Esophagus squamous epithelium (tissue), 5 donors: ENCODE results near the gene CEACAM16. TPM values are rescaled to one million over a fixed set of nuclear protein-coding genes. Genes with fewer than 3 reads are reported as not detected.

Source experiments
- DNase-seq: peaks from one replicate; lab custom pipeline; 2025; lab: John Stamatoyannopoulos, UW
- H3K27ac ChIP-seq, 4 donors: fragments of 200-600 bp; sonication (generic); one replicate each; pipeline ENCODE4 v1.5.1; 2016 to 2019; ENCODE audit warnings: mild to moderate bottlenecking in 1 of 4
- H3K27me3 ChIP-seq, 4 donors: fragments of 200-600 bp; sonication (generic); 1 replicate in 3 of 4; 2 replicates in 1 of 4; pipeline versions ENCODE4 v1.5.1 to v1.6.0; 2017 to 2021; ENCODE audit warnings: antibody characterized with exemption in 1 of 4
- H3K36me3 ChIP-seq, 3 donors: fragments of 200-600 bp; sonication (generic); one replicate each; pipeline ENCODE4 v1.5.1; 2016 to 2019
- H3K4me1 ChIP-seq, 3 donors: fragments of 200-600 bp; sonication (generic); one replicate each; pipeline ENCODE4 v1.5.1; 2017 to 2019
- H3K4me3 ChIP-seq, 4 donors: fragments of 200-600 bp; sonication (generic); 1 replicate in 3 of 4; 2 replicates in 1 of 4; pipeline ENCODE4 v1.5.1; 2016 to 2019; ENCODE audit warnings: mild to moderate bottlenecking in 2 of 4, moderate library complexity in 1 of 4
- H3K9me3 ChIP-seq, 3 donors: fragments of 200-600 bp; sonication (generic); one replicate each; pipeline ENCODE4 v1.5.1; 2016 to 2019
- POLR2A ChIP-seq, 4 donors: fragments of 450-650 bp; IDR thresholded peaks; one replicate each; pipeline ENCODE4 v1.6.1; 2017; ENCODE audit warnings: antibody characterized with exemption in 4 of 4, mild to moderate bottlenecking in 4 of 4, moderate library complexity in 3 of 4
- WGBS, 2 donors: methylation state at CpG; one replicate each; pipeline ENCODE4 v1.1.5; 2018; 5-methylcytosine and 5-hydroxymethylcytosine counted together
- intact Hi-C: fragments of 100-400 bp; cut with DNase I; formaldehyde crosslinking; loops from one replicate; pipeline ENCODE4 v1.15.0; 2022
- total RNA-seq, 4 donors: library from RNA; depleted of rRNA; stranded (reverse); fragments of >200 nt; gene quantifications; one replicate each; pipeline ENCODE4 v1.1.0, GENCODE V29; 2016
- TF ChIP-seq, protein P1 (sequence below), 6 experiments: fragments of 450-650 bp in 4 of 6; fragments of 200-600 bp in 2 of 6; sonication (generic) in 2 of 6; IDR thresholded peaks; one replicate each; pipeline ENCODE4 v1.5.1; 2016 to 2019; ENCODE audit warnings: antibody characterized with exemption in 6 of 6, mild to moderate bottlenecking in 4 of 6, moderate library complexity in 4 of 6
- donor health status: DM: yes; HTN: yes; CAD: no.

The CEACAM16 gene
- total RNA-seq, 4 donors from 2014 or later = not detected

DNA sequence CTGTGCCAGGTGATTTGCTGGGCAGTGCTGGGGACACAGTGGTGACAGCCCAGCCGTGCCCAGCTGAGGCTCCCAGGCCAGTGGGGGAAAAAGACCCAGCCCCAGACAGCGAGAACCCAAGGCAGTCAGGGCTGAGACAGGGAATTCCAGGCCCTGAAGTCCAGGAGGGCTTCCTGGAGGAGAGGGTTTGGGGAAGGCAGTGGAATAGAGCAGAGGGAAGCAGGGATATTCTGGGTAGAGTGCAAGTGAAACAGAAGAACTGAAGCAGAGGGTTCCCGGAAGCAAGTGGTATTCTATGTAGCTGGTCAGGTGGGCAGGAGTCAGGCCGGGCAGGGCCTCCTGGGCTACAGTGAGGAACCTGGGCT, 1.3 kb upstream of the CEACAM16 start:
- Histone ChIP-seq H3K36me3 (no peaks in the 10 kb centered on the region), H3K4me3 (no peak overlapping the region), H3K27ac (no peak overlapping the region), H3K9me3 (no peaks in the 10 kb centered on the region), H3K27me3 (peaks cover 0 to 6% (median 0%) of the 10 kb centered on the region in 4 donors), H3K4me1 (peaks cover 0 to 17% (median 10%) of the 10 kb centered on the region in 3 donors)
- 69 to 83% methylated on average over 2 to 3 of the region's 4 CpGs for WGBS, 2 donors
- DNase-seq = no peak
- TF ChIP-seq, protein P1, sequence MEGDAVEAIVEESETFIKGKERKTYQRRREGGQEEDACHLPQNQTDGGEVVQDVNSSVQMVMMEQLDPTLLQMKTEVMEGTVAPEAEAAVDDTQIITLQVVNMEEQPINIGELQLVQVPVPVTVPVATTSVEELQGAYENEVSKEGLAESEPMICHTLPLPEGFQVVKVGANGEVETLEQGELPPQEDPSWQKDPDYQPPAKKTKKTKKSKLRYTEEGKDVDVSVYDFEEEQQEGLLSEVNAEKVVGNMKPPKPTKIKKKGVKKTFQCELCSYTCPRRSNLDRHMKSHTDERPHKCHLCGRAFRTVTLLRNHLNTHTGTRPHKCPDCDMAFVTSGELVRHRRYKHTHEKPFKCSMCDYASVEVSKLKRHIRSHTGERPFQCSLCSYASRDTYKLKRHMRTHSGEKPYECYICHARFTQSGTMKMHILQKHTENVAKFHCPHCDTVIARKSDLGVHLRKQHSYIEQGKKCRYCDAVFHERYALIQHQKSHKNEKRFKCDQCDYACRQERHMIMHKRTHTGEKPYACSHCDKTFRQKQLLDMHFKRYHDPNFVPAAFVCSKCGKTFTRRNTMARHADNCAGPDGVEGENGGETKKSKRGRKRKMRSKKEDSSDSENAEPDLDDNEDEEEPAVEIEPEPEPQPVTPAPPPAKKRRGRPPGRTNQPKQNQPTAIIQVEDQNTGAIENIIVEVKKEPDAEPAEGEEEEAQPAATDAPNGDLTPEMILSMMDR (IDR thresholded peaks at IDR 0.05) = no peak
- TF ChIP-seq POLR2A (IDR thresholded peaks at IDR 0.05) = no peak
- intact Hi-C loops = no loop called here

DNA sequence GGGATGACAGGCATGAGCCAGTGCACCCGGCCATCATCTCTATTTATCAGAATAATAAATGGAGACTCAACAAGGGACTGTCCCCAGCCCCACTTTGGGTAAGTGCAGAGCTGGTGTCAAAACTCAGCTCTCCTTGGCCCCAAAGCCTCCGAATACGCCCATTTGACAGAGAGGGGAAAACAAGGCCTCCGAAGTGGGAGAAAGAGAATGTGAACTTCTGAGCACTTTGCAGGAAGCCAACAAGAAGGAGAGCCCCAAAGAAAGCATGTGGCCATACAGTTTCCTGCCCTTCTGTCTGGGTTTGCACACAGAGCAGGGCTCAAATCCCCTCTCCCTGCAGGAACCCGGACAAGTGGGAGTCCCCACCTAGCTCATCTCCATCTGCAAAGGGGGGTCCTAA, 1.6 kb downstream of the CEACAM16 start:
- intact Hi-C loops = no loop called here
- no peak overlapping the region for H3K27ac ChIP-seq
- DNase-seq = no peak

DNA sequence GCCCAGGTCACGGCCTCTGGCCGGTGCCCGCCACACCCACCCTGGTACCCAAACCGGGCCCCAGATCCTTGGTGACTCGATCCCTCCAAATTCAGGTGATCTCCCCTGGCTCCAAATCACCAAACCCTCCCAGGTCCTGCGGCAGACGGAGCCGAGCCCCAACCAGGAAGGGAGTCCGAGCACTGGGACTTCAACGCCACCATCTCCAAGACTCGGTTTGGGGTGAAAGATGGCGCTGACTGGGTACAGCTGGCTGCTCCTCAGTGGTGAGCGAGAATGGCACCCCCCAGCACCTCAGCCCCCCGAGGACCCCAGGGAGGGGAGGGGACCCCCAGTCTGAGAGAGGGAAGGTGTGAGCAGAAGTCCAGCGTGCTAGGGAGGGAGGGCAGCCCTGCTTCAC, 2.3 kb downstream of the CEACAM16 start:
- H3K36me3 ChIP-seq = no peaks in the 10 kb centered on the region
- intact Hi-C loops = no loop called here
- H3K4me1 ChIP-seq = no peaks in the 10 kb centered on the region

More for the DNA sequence above, 1.6 kb downstream of the CEACAM16 start:
- 89 to 95% methylated on average over 2 to 3 of the region's 5 CpGs for WGBS, 2 donors
- TF ChIP-seq, protein P1 (IDR thresholded peaks at IDR 0.05) = no peak
- TF ChIP-seq POLR2A (IDR thresholded peaks at IDR 0.05) = no peak
- Histone ChIP-seq H3K4me1 (peaks cover 0 to 3% (median 0%) of the 10 kb centered on the region in 3 donors), H3K36me3 (no peaks in the 10 kb centered on the region), H3K4me3 (no peak overlapping the region), H3K9me3 (no peaks in the 10 kb centered on the region), H3K27me3 (peaks cover 0 to 6% (median 0%) of the 10 kb centered on the region in 4 donors)

DNA sequence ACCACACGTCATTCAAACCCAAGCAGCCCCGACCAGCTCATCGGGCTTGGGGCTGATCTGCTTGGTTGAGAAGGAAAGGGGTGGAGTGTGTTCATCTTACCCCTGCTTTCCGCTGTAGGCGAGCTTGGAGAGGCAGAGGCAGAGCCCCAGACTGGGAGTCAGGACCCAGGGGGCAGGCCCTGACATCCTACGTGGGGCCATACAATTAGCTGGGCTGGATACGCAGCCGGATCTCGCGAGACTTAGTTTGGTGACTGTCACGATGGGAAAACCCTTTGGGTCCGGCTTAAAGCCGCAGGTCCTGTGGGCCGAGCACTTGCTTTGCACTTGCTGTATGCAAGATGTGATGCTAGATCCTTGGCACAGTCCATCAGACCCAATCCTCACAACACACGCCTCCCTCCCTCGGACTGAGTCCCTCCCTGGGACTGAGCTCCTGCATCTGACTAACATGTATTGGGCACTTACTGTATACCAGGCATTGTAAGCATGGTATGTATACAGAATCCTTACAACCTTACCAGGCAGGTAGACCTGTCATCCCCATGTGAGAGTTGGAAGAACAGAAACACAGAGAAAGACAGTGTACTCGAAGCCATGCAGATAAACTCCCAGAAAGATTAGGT, 3.7 kb downstream of the CEACAM16 start:
- no peak for TF ChIP-seq POLR2A (IDR thresholded peaks at IDR 0.05)
- Histone ChIP-seq H3K27ac (no peak overlapping the region), H3K27me3 (peaks cover 0 to under 1% (median 0%) of the 10 kb centered on the region in 4 donors), H3K9me3 (no peaks in the 10 kb centered on the region), H3K4me1 (no peaks in the 10 kb centered on the region), H3K36me3 (no peaks in the 10 kb centered on the region), H3K4me3 (no peak overlapping the region)
- 77 to 87% methylated on average over 12 to 14 of the region's 17 CpGs for WGBS, 2 donors
- intact Hi-C loops = no loop called here
- DNase-seq = no peak

More for the DNA sequence above, 2.3 kb downstream of the CEACAM16 start:
- peaks cover 0 to 6% (median 0%) of the 10 kb centered on the region in 4 donors for H3K27me3 ChIP-seq
- H3K27ac ChIP-seq = no peak overlapping the region
- WGBS, 2 donors = 73% methylated on average over 6 of the region's 15 CpGs; no CpG with 5 or more reads in 1 of the 2 donors
- TF ChIP-seq, protein P1 (IDR thresholded peaks at IDR 0.05) = no peak
- no peak for TF ChIP-seq POLR2A (IDR thresholded peaks at IDR 0.05)
- H3K4me3 ChIP-seq = no peak overlapping the region
- no peak for DNase-seq
- no peaks in the 10 kb centered on the region for H3K9me3 ChIP-seq

DNA sequence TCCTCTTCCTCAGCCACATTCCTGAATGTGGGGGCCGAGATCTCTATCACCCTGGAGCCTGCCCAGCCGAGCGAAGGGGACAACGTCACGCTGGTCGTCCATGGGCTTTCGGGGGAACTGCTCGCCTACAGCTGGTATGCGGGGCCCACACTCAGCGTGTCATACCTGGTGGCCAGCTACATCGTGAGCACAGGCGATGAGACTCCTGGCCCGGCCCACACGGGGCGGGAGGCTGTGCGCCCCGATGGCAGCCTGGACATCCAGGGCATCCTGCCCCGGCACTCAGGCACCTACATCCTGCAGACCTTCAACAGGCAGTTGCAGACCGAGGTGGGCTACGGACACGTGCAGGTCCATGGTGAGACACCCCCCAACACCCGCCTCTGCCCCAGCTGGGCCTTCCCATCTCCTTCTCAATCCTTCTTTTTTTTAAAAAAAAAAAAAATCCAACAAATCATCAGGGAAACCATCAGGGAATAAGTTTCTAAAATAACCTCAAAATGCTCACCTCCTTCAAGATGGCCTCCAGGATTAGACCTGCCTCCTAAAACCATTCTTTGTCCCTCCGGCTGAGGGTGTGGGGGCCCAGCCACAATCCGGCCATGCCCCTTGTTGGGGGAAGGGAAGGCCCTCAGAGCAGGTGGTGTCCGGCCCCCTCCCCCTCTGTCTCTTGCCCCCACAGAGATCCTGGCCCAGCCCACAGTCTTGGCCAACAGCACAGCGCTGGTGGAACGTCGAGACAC, 4.6 kb downstream of the CEACAM16 start:
- intact Hi-C loops = no loop called here
- no peaks in the 10 kb centered on the region for H3K9me3 ChIP-seq
- no peaks in the 10 kb centered on the region for H3K36me3 ChIP-seq
- 92 to 100% methylated on average over 9 to 11 of the region's 28 CpGs for WGBS, 2 donors
- H3K4me3 ChIP-seq = no peak overlapping the region
- H3K27ac ChIP-seq = no peak overlapping the region
- no peaks in the 10 kb centered on the region for H3K4me1 ChIP-seq
- TF ChIP-seq POLR2A (IDR thresholded peaks at IDR 0.05) = no peak
- no peaks in the 10 kb centered on the region for H3K27me3 ChIP-seq
- DNase-seq = no peak

DNA sequence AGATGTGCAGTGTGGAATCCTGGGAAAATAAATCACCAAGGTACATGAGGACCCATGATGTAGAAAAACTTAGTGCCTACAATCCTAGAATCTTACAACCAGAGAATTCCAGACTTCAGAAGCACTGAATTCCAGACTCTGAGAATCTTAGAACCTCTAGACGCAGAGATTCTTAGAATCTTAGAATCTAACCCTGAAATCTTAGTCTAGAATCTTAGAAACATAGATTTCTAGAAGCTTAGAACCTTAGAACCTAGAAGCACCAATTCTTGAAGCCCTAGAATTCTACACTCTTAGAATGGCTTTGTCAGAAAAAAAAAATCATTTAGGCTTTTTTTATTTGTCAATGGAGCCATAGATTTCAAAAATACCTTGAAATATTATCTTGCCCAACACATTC, 6.0 kb downstream of the CEACAM16 start:
- intact Hi-C loops = no loop called here
- TF ChIP-seq, protein P1 (IDR thresholded peaks at IDR 0.05) = no peak
- TF ChIP-seq POLR2A (IDR thresholded peaks at IDR 0.05) = no peak
- H3K36me3 ChIP-seq = no peaks in the 10 kb centered on the region

More for the DNA sequence above, 6.0 kb downstream of the CEACAM16 start:
- H3K4me1 ChIP-seq = no peaks in the 10 kb centered on the region
- no peak overlapping the region for H3K27ac ChIP-seq
- H3K4me3 ChIP-seq = no peak overlapping the region
- no peaks in the 10 kb centered on the region for H3K27me3 ChIP-seq
- no peak for DNase-seq
- H3K9me3 ChIP-seq = no peaks in the 10 kb centered on the region
- WGBS, 2 donors = 79 to 90% methylated on average over 1 of the region's 1 CpG
